LNCaP clone FGC (cell line): ENCODE results near the gene SLAMF9.

ENCODE experiments used
- DNase-seq: peaks from one replicate; pipeline ENCODE4 v3.0.0-alpha.2; 2011; ENCODE audit warnings: low read depth
- H3K4me3 ChIP-seq: 2 replicates; pipeline ENCODE4 v1.5.1; 2011; ENCODE audit warnings: mild to moderate bottlenecking, low read depth, low read length, control low read depth
- TF ChIP-seq, protein P1 (sequence below): IDR thresholded peaks from 2 replicates; pipeline ENCODE4 v1.5.1; 2012; ENCODE audit warnings: mild to moderate bottlenecking; ENCODE audit not compliant: control insufficient read depth, insufficient read depth; ENCODE audit errors: extremely low read depth

The SLAMF9 gene

DNA sequence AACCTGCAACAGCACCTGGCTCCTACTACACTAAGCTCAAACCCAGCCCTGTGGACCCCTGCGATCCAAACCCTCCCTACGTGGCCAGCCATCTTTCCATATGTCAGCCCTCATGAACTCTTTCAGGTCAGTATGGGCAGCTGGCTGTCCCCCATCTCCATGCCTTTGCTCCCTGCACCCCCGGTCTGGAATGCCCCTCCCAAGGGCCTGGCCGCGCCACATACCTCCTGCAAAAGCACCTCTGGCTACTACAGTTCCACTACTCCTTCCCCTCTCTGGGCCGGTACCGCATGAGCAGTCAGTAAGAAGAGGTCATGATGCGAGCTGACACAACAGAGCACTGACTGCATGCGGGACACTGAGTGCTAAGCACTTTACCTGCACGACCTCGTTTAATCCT, 18.7 kb downstream of the SLAMF9 start:
- TF ChIP-seq, protein P1, sequence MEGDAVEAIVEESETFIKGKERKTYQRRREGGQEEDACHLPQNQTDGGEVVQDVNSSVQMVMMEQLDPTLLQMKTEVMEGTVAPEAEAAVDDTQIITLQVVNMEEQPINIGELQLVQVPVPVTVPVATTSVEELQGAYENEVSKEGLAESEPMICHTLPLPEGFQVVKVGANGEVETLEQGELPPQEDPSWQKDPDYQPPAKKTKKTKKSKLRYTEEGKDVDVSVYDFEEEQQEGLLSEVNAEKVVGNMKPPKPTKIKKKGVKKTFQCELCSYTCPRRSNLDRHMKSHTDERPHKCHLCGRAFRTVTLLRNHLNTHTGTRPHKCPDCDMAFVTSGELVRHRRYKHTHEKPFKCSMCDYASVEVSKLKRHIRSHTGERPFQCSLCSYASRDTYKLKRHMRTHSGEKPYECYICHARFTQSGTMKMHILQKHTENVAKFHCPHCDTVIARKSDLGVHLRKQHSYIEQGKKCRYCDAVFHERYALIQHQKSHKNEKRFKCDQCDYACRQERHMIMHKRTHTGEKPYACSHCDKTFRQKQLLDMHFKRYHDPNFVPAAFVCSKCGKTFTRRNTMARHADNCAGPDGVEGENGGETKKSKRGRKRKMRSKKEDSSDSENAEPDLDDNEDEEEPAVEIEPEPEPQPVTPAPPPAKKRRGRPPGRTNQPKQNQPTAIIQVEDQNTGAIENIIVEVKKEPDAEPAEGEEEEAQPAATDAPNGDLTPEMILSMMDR = no peak
- H3K4me3 ChIP-seq = no peak overlapping the region
- DNase-seq = no peak

- no peak overlapping the region for H3K4me3 ChIP-seq
- TF ChIP-seq, protein P1 = no peak
- no peak for DNase-seq
Observed at GRCh38 chr1:159934136-159935039, 19.6 kb downstream of the SLAMF9 start.

DNA sequence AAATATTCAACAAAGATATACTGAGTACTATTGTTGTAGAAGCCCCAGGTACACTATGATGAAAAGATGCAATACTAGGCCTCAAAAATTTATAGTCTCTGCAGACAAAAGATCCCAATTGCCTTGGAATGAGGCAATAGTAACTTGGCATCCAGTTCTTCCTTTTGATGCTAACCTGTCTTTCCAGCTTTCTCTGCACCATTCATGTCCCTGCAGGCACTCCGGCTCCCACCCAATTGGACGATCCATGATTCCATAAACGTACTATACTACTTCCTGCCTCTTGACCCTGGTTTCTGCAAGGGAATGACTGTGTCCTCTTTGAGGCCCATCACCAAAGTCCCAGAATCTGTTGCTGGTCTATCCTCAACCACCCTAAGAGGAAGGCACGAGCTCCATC, 20.7 kb downstream of the SLAMF9 start:
- no peak for DNase-seq
- TF ChIP-seq, protein P1 = no peak

DNA sequence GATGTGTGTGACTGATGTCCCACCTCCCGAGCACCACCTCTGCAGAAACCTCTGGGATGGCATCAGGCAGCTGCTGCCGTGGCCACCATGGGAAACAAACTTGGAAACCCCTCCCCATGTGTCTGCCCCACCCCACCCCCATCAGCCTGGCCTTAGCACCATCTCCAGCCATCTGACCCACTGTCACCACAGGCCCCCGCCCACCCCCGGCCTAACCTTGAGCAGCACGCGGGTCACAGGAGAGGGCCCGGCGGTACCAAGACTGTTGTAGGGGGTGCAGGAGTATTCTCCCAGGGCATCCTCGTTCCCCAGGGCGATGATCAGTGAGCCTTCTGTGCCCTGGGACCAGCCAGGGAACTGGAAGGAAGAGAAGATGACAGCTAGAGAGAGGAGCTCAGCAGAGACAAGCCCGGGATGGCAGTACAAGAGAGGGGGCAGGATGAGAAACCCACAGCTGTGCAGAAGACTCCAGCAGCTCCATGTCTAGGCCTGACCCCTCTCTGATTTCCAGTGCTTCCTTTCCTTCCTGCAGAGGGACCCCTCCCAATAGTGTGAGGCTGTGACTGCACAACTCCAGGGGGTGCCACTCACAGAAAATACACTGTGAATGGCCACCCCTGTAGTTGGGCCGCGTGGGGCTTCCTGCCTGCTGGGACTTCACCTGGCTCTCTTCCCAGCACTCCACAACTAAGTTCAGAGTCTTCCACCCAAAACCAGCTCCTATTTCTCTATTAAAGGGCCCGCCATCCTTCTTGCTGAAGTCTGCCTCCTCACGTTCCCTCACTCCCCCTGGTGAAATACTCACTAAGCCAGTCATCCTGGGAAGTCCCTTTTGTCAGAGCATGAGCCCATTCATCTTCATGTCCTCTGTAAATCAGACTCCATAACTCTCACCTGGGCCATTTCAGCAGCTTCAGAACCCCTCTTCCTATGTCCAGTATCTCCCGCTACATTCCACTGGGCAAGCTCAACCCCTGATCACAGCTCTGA, 21.4 kb downstream of the SLAMF9 start:
- H3K4me3 ChIP-seq = no peak overlapping the region
- TF ChIP-seq, protein P1 = no peak
- DNase-seq = no peak

More for the DNA sequence above, 20.7 kb downstream of the SLAMF9 start:
- no peak overlapping the region for H3K4me3 ChIP-seq

DNA sequence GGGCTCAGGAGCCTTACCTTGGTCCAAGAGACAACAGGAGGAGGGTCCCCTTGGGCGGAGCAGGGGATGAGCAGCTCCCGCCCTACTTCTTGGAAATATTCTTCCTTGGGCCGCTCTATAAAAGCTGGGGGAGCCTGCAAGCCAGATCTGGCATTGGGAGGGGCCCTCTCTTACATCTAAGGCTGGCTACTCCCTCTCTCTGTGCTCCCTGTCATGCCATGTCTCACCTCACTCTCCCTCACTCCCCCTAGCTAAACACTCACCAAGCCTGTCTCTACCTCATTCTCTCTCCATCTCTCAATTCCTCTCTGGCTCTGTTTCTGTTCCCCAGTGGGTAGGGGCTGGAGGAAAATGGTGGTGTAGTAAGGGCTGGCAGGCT, 22.3 kb downstream of the SLAMF9 start:
- DNase-seq = no peak
- H3K4me3 ChIP-seq = no peak overlapping the region
- TF ChIP-seq, protein P1 = no peak

- no peak for DNase-seq
- TF ChIP-seq, protein P1 = no peak
- no peak overlapping the region for H3K4me3 ChIP-seq
Observed at GRCh38 chr1:159931101-159931794, 22.8 kb downstream of the SLAMF9 start.
